Posterior vena cava (tissue), 2 donors: Measurements from ENCODE around the gene PARD6G. TPM values are rescaled to one million over a fixed set of nuclear protein-coding genes. Genes with fewer than 3 reads are reported as not detected.

Experiments used
- DNase-seq: peaks from one replicate; pipeline ENCODE4 v3.0.0-alpha.2; 2020; ENCODE audit warnings: low spot score
- intact Hi-C, 2 donors: fragments of 100-400 bp; cut with DNase I; formaldehyde crosslinking; loops; one replicate each; pipeline versions ENCODE4 v1.14.1 to v1.14.2; 2022 to 2023
- total RNA-seq, 2 donors: library from RNA; stranded (reverse); fragmentation: NEBNext Ultra II Directional; extraction: Animal tissue kit (Norgen Biotek cat#: 25700); gene quantifications; one replicate each; pipeline ENCODE4 v1.2.1, GENCODE V29; 2021
- donor health status: DM: yes; HTN: yes; CAD: no.
- donor health status: DM: yes; HTN: yes; CAD: no.

The PARD6G gene
- total RNA-seq, 2 donors from 2014 or later = 5.1 to 6.7 TPM

DNA sequence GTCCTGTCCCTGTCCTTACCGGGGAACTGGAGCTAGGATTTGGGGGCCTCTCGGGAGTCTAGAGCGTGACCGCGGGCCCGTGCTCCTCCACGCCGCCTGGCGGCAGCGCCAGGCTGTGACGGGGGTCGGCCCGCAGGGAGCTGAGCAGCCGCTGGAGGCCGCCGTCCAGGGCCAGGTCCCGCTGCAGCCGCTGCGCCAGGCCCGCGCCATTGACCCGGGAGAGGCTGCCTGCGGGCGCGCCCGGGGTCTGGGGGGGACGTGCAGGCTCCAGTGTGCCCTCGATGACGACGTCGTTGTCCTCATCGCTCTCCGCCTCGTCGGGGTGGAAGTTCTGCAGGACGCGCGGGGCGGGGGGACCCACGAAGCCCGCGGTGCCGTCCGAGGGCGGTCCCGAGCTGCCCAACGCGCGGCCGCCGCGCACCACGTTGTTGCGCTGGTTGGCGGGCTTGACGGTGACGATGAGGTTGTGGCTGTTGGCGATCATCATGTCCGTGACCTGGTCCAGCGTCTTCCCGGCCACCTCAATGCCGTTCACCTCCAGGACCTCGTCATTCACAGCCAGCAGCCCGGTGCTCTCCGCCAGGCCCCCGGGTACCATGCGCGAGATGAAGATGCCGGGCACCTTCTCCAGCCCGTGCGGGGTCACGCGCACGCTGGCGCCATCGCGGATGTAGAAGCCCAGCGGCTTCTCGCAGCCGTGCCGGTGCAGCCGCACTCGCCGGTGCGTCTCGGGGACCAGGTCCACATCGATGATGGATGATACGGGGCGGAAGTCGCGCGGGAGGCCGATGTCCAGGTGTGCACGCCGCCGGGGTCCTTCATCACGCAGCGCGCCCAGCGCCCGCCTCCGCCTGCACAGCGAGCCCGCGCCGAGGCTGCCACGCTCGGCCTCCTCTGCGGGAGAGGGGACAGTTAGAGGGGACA, 87.3 kb downstream of the PARD6G start:
- intact Hi-C loops = no loop called here
- peak; percentile 79 for DNase-seq

DNA sequence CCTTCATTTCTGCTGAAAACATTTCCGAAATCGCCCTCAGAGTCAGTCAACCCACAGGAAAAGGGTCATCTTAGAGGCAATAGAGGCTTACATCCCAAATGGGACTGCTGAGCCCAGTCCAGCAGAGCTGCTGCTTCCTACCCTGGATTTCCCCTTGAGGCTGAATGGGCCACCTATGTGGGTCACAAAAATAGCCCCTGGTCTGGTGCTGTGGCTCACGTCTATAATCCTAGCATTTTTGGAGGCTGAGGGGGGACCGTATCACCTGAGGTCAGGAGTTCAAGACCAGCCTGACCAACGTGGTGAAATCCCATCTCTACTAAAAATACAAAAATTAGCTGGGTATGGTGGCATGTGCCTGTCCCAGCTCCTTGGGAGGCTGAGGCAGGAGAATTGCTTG, 88.9 kb downstream of the PARD6G start:
- intact Hi-C loops = no loop called here
- DNase-seq = no peak

DNA sequence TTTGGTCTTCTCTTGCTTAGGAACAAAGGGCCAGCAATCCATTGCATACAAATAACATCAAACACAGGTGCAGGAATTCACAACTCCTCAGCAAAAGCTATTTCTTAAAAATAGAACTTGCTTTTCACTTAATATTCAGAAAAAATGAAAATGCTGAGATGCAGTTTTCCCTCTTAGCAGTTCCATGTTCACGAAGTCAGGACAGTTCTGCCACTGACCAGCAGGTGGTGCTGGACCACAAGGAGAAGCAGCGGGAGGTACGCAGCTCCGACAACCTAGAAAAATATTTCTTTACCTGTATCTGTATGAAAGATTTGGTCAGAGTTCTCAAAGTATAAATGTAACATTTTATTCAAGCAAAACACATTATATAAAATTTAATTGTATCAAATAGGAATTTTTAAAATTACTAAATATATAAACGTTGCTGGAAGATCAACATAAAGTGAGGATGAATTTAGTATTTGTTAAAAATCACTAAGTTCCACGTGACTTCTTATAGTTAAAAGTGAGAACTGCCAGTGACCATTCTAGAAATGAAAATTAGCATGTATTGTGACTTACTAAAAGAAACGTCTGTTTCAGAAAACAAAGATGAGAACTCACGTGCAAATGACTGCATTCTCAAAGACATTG, 89.5 kb downstream of the PARD6G start:
- intact Hi-C loops = no loop called here
- peak; percentile 91 for DNase-seq

DNA sequence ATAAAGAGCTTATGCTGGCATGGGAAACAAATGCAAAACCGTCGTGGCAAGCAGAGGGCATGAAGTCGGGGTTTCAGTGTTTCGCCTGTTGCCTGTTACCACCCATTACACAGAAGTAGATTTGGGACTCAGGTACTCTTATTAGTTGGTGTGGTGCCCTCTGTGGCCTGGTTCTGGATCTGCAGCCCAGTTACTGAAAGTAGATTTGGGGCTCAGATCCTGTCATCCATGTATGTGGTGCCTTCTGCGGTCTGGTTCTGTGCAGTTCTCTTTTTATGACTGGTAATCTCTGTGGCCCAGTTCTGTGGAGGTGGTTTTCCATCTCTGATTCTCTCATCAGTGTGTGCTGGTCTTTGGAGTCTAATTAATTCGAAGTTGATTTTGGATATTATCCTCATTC, 93.0 kb downstream of the PARD6G start:
- DNase-seq = no peak
- intact Hi-C loops = no loop called here

DNA sequence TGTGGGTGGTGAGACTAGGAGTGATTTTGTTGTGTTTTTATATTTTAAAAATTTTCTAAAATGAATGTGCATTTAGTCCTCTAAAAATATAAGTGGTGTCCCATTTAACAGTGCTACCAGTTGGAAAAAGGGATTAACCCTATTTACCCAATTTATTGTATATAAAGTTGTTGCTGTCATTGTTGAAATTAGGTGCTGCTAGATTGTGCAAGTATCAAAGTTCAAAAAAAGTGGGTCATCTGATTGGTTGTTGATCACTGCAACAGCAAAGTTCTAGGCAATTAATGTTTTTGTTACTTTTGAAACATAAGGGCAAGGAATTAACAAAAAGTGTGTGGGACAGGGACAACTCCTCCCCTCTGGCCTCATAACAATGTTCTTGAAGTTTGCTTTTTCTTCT, 97.6 kb downstream of the PARD6G start:
- no peak for DNase-seq
- intact Hi-C loops = no loop called here

DNA sequence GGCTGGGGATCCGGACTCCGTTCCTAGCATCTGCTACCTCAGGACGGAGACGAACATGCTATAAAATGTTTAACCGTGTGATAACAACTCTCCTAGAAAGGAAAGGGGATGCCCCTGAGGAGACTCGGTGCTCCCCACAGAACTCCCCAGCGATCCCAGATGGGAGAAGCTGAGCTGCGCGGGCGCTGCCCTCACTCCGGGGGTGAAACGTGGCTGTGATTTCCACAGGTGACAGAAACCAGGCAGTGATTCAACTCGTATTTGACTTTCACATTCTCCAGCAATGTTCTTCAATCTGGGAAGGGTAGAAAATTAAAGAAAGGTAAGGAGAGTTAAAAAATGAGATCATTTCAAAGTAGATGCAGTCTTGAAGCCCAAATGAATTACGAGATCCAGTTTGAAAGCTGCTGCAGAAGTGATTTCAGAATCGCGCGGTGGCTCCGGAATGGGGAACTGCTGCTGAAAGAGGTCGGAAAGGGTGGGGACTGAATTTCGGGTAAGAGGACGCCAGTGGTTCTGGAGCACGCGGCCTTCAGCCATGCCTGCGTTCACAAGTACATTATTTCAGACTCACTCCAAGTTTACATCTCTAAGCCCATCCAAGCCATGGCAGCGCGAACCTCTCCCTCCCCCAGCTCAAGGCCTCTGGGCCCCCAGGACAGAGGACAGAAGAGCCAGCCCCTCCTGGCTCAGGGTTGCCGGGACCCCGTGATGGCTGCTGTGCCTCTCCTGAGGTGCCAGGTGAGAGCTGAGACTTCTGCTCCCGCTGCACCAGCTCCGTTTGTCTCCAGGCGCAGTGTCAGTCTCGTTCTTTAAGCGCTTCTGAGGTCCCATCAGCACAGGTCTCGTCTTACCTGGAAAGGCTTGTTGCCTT, 98.8 kb downstream of the PARD6G start:
- DNase-seq = no peak
- intact Hi-C loops = no loop called here

DNA sequence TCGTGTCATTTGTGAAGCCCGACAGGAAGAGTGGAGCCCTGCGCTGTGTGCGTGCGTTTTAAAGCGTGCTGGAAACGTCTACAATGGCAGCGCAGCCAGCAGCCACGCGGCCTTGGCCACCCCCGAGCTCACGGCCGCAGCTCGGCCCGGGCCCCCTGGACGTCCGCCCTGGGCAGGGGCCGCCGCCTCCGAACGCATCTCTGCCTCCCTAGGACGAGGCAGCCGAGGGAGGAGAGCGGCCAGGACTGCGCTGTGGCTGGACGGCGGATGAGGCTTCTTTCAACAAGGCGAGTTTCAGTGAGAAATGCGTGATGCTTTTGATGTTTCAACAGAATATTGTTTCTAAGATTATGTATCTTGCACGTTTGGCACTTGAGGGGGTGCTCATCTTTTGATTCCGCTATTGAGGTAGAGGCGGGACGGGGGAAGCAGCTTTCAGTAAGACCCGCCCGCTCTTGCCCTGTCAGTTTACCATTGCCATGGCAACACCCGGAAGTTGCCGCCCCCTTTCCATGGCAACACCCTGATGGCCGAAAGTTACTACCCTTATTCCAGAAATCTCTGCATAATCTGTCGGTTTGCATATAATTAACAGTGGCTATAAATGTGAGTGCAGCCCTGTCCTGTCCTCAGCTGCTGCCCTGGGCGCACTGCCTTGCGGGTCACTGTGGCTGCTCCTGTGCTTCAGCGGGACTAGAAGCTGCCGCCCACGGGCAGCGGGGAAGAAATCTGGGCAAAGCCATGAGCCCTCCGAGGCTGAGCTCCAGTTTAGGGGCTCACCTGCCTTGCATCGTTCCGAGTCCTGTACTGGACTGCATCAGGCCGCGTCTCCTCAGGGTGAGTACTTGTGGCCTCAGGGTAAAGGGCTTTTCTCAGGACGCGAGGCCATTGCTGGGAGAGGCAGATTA, 99.6 kb downstream of the PARD6G start:
- peak; percentile 96 for DNase-seq
- intact Hi-C loops = no loop called here

DNA sequence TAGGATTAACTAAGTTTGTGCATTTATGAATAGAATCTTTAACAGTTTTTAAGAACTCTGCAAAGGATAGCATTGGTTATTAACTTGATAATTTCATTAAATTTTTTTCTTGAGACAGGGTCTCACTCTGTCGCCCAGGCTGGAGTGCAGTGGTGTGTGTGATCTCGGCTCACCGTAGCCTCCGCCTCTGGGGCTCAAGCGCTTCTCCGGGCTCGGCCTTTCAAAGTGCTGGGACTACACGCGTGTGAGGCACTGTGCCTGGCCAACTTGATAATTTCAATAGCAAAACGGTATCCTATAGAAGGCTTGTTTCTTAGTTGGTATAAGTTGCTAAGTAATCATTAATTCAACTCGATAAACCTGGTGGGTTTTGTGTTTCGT, 100.3 kb downstream of the PARD6G start:
- no peak for DNase-seq
- intact Hi-C loops = no loop called here

DNA sequence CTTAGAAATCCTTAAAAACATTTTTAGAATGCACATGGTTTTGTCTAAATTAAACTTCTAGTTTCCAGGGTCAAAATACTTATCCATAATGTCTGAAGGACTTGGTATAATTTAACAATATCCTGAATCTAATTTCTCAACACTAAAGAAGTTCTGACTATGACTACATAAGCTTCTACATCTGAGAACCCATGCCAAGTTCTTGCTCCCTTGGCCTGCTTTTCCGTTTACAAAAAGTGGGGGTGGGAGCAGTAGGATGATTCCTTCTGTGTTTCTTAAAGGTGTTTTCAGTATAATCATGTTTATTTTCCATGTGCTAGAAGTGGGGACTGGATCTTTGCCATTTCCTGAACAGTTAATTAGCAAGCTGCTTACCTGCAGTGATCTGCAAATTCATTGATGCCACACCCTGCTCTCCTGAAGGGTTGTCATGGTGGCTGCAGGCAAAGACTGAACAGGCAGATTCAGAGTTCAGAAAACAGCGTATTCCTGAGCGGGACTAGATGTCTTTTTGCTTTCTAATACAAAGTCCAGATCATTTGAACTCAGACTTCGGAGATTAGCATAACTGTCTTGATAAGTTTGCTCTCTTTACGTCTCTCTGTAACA, 102.0 kb downstream of the PARD6G start:
- intact Hi-C loops = no loop called here
- DNase-seq = no peak

DNA sequence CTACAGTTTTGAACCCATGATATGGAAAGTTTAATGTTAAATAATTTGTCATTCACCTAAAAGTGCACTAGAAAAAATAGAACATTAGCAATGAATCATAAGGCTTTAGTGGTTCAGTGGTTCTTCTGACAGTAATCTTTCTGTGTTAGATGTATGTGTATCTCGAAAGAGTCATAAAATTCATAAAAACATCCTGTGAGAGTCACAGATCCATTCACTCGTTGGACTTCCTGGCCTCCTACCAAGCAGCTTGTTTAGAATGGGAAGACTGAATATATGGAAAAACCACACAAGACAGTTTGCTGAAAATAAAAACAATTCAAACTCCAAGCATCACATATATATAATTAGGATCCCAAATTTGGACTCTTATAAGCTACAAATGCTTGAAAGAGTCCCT, 103.4 kb downstream of the PARD6G start:
- intact Hi-C loops = no loop called here
- DNase-seq = no peak

DNA sequence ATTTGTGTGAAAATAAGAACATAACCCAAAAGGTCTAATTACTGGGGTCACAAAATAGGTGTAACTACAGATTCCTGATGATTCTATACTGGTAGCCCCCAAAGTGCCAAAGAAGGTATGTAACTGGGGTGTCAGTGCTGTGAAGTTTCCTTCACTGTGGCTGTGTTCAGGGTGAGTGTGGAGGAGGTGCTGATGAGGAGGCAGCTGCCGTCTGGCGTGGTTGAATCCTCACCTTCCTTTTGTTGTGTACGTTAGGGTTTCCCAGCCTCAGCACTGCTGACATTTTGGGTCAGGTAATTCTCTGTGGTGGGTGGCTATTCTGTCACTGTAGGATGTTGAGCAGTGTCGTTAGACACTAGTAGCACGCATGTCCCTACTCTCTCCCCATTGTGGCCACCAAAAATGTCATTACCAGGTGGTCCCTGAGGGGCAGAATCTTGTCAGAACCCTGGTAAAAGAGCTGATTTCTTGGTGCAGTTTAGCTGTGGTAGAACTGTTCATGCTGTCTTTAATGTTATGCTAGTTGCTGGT, 106.8 kb downstream of the PARD6G start:
- DNase-seq = no peak
- intact Hi-C loops = no loop called here

DNA sequence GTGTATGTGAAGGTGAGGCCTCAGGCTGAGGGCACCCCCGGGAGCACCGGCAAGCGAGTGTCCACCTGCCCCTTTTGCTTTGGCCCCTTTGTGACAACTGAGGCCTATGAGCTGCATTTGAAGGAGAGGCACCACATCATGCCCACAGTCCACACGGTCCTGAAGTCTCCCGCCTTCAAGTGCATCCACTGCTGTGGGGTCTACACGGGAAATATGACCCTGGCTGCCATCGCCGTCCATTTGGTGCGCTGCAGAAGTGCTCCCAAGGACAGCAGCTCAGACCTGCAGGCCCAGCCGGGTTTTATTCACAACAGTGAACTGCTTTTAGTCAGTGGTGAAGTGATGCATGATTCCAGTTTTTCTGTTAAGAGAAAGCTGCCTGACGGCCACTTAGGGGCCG, 109.3 kb downstream of the PARD6G start:
- intact Hi-C loops = no loop called here

DNA sequence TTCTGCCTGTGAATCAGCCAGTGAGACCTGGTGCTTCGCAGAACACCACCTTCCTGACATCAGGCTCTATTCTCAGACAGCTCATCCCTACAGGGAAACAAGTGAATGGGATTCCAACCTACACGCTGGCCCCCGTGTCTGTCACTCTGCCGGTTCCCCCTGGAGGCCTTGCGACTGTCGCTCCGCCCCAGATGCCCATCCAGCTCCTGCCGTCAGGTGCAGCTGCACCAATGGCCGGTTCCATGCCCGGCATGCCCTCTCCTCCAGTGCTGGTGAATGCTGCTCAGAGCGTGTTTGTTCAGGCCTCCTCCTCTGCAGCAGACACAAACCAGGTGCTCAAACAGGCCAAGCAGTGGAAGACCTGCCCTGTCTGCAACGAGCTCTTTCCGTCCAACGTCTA, 110.2 kb downstream of the PARD6G start:
- intact Hi-C loops = no loop called here
- no peak for DNase-seq

More for the DNA sequence above, 109.3 kb downstream of the PARD6G start:
- peak; percentile 67 for DNase-seq

DNA sequence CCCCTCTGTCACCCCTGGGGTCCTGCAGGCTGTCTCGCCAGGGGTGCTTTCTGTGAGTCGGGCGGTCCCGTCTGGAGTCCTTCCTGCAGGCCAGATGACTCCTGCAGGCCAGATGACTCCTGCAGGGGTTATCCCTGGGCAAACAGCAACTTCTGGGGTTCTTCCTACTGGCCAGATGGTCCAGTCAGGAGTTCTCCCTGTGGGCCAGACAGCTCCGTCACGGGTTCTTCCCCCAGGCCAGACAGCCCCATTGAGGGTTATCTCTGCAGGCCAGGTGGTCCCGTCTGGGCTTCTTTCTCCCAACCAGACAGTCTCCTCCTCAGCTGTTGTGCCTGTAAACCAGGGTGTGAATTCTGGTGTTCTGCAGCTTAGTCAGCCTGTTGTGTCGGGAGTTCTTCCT, 110.6 kb downstream of the PARD6G start:
- DNase-seq = no peak
- intact Hi-C loops = no loop called here

DNA sequence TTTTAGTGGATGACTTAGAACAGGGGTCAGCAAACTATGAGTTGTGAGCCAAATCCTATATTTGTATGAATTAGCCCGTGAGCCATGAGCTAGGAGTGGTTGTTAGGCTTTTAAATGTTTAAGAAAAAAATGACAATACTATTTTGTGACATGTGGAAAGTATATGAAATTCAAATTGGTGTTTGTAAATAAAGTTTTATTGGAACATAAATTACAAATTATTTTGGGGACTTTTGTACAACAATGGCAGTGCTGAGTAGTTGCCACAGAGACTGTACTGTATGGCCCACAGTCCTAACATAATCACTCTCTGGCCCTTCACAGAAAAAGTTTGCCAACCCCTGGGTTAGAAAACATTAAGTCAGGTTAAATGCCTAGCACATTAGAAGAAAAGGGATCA, 112.2 kb downstream of the PARD6G start:
- intact Hi-C loops = no loop called here
- no peak for DNase-seq

DNA sequence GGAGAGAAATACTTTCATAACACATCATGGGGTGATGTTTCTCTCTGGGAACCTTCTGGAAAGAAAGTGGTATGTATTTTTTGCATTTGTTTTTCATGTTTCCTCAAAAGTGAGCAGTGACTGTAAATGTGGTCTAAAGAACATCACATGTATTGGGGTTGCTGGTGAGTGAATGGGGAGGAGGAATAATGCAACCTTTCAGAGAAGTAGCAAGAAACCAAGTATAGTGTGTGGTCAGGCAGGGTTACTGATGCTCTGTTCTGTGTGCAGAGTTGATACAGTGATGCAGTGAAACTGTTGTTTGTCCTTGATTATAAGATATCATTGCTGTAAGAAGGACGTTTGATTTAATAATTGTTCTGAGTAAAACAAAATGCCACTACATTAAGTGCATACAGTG, 114.2 kb downstream of the PARD6G start:
- intact Hi-C loops = no loop called here
- no peak for DNase-seq

DNA sequence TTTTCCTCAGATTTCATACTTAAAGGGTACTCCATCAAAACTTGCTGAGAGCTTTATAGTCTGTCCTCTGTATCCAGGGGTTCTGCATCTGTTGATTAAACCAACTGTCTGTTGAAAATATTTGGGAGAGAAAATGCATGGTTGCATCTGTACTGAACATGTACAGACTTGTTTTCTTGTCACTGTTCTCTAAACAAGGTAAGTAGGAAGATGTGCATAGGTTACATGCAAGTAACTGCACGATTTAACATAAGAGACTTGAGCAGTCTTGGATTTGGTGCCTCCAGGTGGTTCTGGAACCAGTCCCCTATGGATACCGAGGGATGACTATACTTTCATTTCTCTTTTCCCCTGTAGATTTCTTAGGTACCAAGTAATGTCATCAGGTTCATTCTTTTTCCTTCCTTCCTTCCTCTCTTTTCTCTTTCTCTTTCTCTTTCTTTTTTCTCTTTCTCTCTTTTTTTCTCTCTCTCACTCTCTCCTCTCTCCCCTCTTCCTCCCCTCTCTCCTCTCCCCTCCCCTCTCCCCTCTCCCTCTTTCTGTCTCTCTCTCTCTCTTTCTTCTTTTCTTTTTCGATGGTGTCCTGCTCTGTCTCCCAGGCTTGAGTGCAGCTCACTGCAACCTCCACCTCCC, 115.0 kb downstream of the PARD6G start:
- intact Hi-C loops = no loop called here
- DNase-seq = no peak

DNA sequence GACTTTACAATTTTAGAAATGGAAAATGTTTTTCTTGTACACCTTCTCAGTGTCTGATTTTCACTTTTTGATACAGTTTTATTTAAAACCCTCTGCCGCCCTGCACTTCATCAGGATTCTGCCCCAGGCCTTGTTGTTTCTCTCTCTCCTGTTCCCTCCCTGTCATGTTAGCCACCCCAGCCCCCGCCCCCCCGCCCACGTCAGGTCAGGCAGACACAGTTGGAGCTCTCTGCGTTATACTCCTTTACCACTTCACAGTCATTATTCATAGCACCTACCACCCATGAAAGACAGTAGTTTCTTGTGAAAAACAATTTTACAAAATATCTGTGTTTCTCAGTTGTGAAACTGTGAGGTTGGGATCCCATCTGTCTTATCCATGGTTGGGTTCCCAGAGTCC, 116.8 kb downstream of the PARD6G start:
- intact Hi-C loops = no loop called here
- no peak for DNase-seq
